Measurements from ENCODE around the gene KCNH1.

DNA sequence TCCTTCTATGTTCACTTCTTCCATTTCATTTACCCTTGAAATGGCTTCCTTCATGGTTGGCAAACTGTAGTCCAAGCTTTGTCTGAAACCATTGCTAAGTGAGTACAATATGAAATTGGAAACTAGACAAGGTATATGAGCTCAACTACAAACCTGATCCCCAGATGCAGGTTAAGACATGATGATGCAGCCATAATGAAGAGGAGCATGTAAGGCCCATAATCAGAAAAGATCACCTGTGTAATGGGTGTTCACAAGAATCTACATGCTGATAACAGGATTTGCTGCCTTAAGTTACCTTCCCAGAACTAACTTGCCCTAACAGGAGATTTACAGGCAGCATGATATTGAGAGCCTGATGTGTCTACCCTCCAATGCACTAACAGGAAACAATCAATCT, 153.9 kb downstream of the KCNH1 start:
- TF ChIP-seq GATA2 (IDR thresholded peaks at IDR 0.05; ENCODE audit: low read depth, low read length) (no peak), GATA3 (IDR thresholded peaks at IDR 0.05; ENCODE audit: low read depth, low read length) (no peak)
